Esophagus muscularis mucosa (tissue), 3 donors: ENCODE data around the gene HERPUD1.

Experiments used
- CTCF ChIP-seq, 3 experiments: fragments of 200-600 bp in 2 of 3; fragments of 450-650 bp in 1 of 3; sonication (generic) in 2 of 3; IDR thresholded peaks; one replicate each; pipeline ENCODE4 v1.5.1; 2017 to 2019; ENCODE audit warnings: antibody characterized with exemption in 3 of 3, mild to moderate bottlenecking in 2 of 3, moderate library complexity in 1 of 3
- POLR2A ChIP-seq: fragments of 450-650 bp; IDR thresholded peaks from one replicate; pipeline ENCODE4 v1.6.1; 2017; ENCODE audit warnings: antibody characterized with exemption, moderate library complexity, mild to moderate bottlenecking, low read depth

DNA sequence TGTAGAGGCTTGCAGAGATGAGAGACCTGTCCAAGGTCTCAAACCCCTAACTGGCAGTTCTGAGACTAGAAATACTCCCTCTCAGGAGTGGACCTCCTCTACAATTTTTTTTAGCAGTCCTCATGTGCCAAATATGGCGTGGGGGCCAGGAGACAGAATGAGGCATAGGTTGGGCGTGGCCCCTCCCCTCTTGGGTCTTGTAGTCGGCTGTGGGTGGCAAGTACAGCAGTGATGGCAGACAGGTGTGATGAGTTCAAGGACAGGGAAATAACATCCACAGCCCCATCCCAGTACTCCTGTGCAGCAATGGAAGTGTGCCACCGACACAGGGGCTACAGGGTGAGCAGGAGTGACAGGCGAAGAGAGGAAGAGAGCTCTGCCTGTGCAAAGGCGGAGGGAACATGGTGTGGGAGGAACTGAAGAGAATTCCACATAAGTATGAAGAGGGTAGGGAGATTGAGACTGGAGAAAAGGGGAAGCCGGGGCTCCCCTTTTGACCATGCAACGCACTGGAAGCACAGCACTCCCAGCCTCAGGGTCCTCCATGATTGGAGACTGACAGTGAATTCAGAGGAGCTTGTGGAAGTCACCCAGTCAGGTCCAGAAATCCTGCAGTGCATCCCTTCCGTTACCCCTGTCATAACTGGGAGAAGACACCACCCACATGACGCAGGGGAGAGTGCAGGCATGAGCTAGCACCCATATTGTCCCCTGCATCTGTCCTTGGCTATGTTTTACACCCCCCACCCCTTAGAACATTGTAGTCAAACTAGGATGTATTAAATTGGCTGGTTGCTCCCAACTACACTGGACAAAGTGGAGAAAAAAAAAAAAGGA, 15.0 kb downstream of the HERPUD1 start:
- no peak for TF ChIP-seq CTCF (IDR thresholded peaks at IDR 0.05)
- no peak for TF ChIP-seq POLR2A
